Measurements from ENCODE around the gene SLFN11. TPM values are rescaled to one million over a fixed set of nuclear protein-coding genes. Genes with fewer than 3 reads are reported as not detected.

Gene SLFN11
- total RNA-seq, 1 donor from 2014 or later: 34.1 TPM

DNA sequence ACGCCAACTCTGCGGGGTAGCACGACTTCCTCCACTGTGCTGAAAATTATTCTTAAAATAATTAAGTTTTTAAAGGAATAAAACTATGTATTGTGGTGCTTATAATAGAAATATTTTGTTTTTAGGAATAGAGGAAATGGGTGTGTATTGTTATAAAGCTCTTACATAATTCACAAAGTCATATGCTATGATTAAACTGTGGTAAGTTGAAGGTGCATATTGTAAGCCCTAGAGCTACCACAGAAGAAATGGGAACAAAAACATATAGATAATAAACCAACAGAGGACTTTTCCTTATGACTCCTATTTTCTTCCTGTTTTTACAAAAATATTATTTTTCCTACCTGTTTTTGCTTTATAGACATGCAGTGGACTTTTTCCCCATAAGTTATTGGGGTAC lies 4.3 kb upstream of the SLFN11 start:
- Mint-ChIP-seq H3K36me3 (no peaks in the 10 kb centered on the region), H3K4me3 (no peak overlapping the region), H3K27me3 (ENCODE audit: low read depth) (peaks cover 57% of the 10 kb centered on the region), H3K4me1 (peaks cover 14% of the 10 kb centered on the region), H3K9me3 (peaks cover 20% of the 10 kb centered on the region), H3K27ac (no peak overlapping the region)
- TF ChIP-seq, protein P1, sequence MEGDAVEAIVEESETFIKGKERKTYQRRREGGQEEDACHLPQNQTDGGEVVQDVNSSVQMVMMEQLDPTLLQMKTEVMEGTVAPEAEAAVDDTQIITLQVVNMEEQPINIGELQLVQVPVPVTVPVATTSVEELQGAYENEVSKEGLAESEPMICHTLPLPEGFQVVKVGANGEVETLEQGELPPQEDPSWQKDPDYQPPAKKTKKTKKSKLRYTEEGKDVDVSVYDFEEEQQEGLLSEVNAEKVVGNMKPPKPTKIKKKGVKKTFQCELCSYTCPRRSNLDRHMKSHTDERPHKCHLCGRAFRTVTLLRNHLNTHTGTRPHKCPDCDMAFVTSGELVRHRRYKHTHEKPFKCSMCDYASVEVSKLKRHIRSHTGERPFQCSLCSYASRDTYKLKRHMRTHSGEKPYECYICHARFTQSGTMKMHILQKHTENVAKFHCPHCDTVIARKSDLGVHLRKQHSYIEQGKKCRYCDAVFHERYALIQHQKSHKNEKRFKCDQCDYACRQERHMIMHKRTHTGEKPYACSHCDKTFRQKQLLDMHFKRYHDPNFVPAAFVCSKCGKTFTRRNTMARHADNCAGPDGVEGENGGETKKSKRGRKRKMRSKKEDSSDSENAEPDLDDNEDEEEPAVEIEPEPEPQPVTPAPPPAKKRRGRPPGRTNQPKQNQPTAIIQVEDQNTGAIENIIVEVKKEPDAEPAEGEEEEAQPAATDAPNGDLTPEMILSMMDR (IDR thresholded peaks at IDR 0.05; ENCODE audit: unreplicated experiment): no peak
- DNase-seq (ENCODE audit: low spot score in 2 of 2, unreplicated experiment in 2 of 2): no peak

DNA sequence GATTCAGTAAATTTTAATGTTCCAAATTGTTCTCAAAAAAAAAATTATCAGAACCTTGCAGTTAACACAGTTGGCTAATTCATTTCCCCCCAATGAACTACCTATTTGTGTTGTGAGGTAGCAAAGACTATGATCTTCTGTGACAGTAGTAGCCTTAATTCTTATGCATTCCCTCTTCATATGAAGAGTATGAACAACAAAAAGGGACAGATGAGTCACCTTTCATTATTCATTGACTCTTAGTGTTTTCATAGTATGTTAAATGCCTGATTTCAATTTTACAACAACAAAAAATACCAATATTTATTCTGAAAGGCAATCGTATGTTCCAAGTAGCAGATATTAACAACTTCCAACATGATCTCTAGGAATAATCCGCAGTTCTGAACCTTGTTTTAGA lies 3.6 kb upstream of the SLFN11 start:
- Mint-ChIP-seq H3K9me3 (peaks cover 14% of the 10 kb centered on the region), H3K27me3 (ENCODE audit: low read depth) (peaks cover 60% of the 10 kb centered on the region), H3K4me1 (peaks cover 14% of the 10 kb centered on the region), H3K4me3 (no peak overlapping the region), H3K36me3 (no peaks in the 10 kb centered on the region), H3K27ac (no peak overlapping the region)
- TF ChIP-seq, protein P1 (IDR thresholded peaks at IDR 0.05; ENCODE audit: unreplicated experiment): no peak
- DNase-seq (ENCODE audit: low spot score in 2 of 2, unreplicated experiment in 2 of 2): no peak

DNA sequence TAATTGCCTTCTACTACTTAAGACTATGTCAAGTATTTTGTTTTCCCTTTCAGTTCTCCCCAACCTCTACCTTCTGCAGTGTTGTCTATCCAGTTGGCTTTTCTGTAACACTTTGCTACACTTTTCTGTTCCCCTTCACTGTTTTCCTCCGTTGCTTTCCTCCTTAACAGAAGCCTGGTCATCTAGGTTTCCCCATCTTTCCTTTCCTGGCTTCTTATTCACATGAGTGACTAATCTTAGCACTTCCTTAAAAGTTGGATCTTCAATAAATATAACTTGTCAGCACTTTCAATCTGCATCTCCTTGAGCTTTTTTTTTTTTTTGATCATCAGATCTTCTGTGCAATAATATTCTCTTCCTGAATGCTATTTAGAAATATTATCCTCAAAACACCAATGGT lies 2.8 kb upstream of the SLFN11 start:
- H3K4me1 Mint-ChIP-seq: peaks cover 18% of the 10 kb centered on the region
- peaks cover 2% of the 10 kb centered on the region for H3K36me3 Mint-ChIP-seq
- peaks cover 14% of the 10 kb centered on the region for H3K9me3 Mint-ChIP-seq
- H3K4me3 Mint-ChIP-seq: no peak overlapping the region
- TF ChIP-seq, protein P1 (IDR thresholded peaks at IDR 0.05; ENCODE audit: unreplicated experiment): no peak
- peaks cover 68% of the 10 kb centered on the region for H3K27me3 Mint-ChIP-seq (ENCODE audit: low read depth)
- no peak overlapping the region for H3K27ac Mint-ChIP-seq
- DNase-seq (ENCODE audit: low spot score in 2 of 2, unreplicated experiment in 2 of 2): no peak

DNA sequence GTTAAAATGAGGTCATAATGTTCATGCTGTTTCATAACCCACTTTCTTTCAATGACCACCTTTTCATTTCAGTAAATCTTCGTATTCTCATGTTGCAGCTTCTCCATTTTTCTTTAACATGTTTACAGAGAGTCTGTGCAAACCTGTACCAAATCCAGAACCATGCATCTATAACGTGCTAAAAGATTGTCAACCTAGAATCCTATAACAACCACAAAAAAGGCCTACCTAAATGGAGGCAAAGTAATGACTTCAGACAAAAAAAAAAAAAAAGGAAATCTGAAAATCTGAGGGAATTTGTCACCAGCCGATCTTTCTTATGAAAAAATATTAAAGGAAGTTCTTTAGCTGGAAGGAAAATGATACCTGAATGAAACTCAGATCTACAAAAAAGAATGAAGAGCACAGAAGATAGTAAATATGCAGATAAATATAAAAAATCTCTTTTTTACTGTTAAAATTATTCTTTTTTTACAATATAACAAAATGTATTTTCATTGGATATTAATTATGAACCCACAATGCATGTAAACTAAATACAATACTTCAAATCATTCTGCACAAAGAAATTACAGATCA lies 1.4 kb upstream of the SLFN11 start:
- Mint-ChIP-seq H3K27me3 (ENCODE audit: low read depth) (peaks cover 79% of the 10 kb centered on the region), H3K27ac (peak overlapping the region; percentile 95), H3K4me3 (peak overlapping the region; percentile 82), H3K9me3 (peaks cover 23% of the 10 kb centered on the region), H3K36me3 (peaks cover 15% of the 10 kb centered on the region), H3K4me1 (peaks cover 18% of the 10 kb centered on the region)
- DNase-seq (ENCODE audit: low spot score in 2 of 2, unreplicated experiment in 2 of 2): no peak
- TF ChIP-seq, protein P1 (IDR thresholded peaks at IDR 0.05; ENCODE audit: unreplicated experiment): no peak

DNA sequence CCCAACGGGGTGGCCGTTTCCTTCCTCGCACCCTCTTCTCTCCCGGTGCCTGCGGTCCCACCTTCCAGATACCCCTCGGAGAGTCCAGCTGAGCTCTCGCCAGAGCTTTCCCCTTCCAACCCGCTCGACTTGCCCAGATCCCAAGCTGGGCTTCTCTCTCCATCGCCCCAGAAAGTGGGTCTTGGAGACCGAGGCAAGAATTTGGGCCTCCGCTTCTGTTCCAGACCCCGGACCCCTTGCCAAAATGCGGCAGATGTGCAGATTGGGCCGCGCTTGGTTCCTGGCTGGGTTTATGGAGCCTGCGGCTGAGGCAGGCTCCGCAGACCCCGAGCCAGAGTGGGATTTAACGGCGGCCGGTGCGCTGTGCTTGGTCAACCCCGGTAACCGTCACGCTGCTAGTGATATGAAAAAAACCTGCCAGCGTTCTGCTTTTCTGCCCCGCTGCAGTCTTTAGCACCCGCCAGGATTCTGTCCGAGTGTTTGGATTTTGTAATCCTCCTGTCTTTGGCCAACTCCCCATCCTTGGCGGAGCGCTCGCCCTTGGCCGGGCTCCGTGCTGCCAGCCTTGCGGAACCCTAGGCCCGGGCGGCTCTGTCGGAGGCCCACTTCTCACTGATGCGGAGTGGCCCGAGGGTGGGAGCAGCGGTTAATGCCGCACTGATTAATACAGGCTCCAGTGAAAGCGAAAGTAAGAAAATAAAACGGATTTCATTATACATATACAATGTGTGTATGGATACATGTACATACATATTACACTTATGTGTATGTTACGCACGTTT lies 754 bp upstream of the SLFN11 start:
- H3K36me3 Mint-ChIP-seq: peaks cover 22% of the 10 kb centered on the region
- peak overlapping the region; percentile 95 for H3K27ac Mint-ChIP-seq
- H3K27me3 Mint-ChIP-seq (ENCODE audit: low read depth): peaks cover 82% of the 10 kb centered on the region
- H3K4me1 Mint-ChIP-seq: peaks cover 18% of the 10 kb centered on the region
- TF ChIP-seq, protein P1 (IDR thresholded peaks at IDR 0.05; ENCODE audit: unreplicated experiment): no peak
- DNase-seq (ENCODE audit: low spot score in 2 of 2, unreplicated experiment in 2 of 2): peak in 1 of 2 experiments; percentile 47
- peak overlapping the region; percentile 82 for H3K4me3 Mint-ChIP-seq
- peaks cover 27% of the 10 kb centered on the region for H3K9me3 Mint-ChIP-seq

Measured in mesothelial cell of epicardium (in vitro differentiated cells).